NT2/D1 (cell line): ENCODE data around the gene IRAK2.

Source experiments
- DNase-seq: peaks from one replicate; pipeline ENCODE4 v3.0.0-alpha.2; 2011; ENCODE audit warnings: low read depth, low spot score
- H3K27me3 ChIP-seq: 2 replicates; pipeline ENCODE4 v1.6.0; 2011; ENCODE audit warnings: mild to moderate bottlenecking; ENCODE audit not compliant: insufficient read length, insufficient read depth
- H3K36me3 ChIP-seq: 2 replicates; pipeline ENCODE4 v1.6.1; 2011; ENCODE audit warnings: mild to moderate bottlenecking, low read length, mixed read lengths; ENCODE audit not compliant: insufficient read depth, insufficient read length
- H3K4me1 ChIP-seq: 2 replicates; pipeline ENCODE4 v1.5.1; 2011; ENCODE audit not compliant: insufficient read depth, insufficient read length
- H3K4me3 ChIP-seq: 2 replicates; pipeline ENCODE4 v1.5.1; 2011; ENCODE audit warnings: low read depth; ENCODE audit not compliant: insufficient read length
- H3K9ac ChIP-seq: 2 replicates; pipeline ENCODE4 v1.6.0; 2011; ENCODE audit warnings: low read depth; ENCODE audit not compliant: insufficient read length
- H3K9me3 ChIP-seq: 2 replicates; pipeline ENCODE4 v1.5.1; 2011; ENCODE audit warnings: mild to moderate bottlenecking, low read length; ENCODE audit not compliant: insufficient read depth
- SUZ12 ChIP-seq: IDR thresholded peaks from 2 replicates; pipeline ENCODE4 v1.6.1; 2011; ENCODE audit not compliant: insufficient read length, insufficient read depth; ENCODE audit errors: extremely low read depth
- YY1 ChIP-seq: IDR thresholded peaks from 2 replicates; pipeline ENCODE4 v1.6.1; 2011; ENCODE audit not compliant: insufficient read length, insufficient read depth
- ZNF274 ChIP-seq: IDR thresholded peaks from 2 replicates; pipeline ENCODE4 v1.6.1; 2011; ENCODE audit warnings: mild to moderate bottlenecking, low read depth, low read length

The IRAK2 gene

GRCh38 chr3:10187290-10187876 is 22.7 kb downstream of the IRAK2 start:
- TF ChIP-seq SUZ12: no peak
- TF ChIP-seq ZNF274: no peak
- TF ChIP-seq YY1: no peak
- H3K9me3 ChIP-seq: no peaks in the 10 kb centered on the region
- peaks cover 2% of the 10 kb centered on the region for H3K4me1 ChIP-seq
- no peaks in the 10 kb centered on the region for H3K27me3 ChIP-seq
- H3K4me3 ChIP-seq: no peak overlapping the region
- H3K36me3 ChIP-seq: no peaks in the 10 kb centered on the region
- no peak for DNase-seq
- H3K9ac ChIP-seq: no peak overlapping the region

- Histone ChIP-seq H3K4me3 (no peak overlapping the region), H3K36me3 (no peaks in the 10 kb centered on the region), H3K4me1 (peaks cover 2% of the 10 kb centered on the region), H3K9ac (no peak overlapping the region), H3K27me3 (no peaks in the 10 kb centered on the region), H3K9me3 (no peaks in the 10 kb centered on the region)
- no peak for TF ChIP-seq ZNF274
- TF ChIP-seq YY1: no peak
- no peak for TF ChIP-seq SUZ12
- DNase-seq: no peak
Observed at GRCh38 chr3:10187944-10188343, 23.2 kb downstream of the IRAK2 start.

GRCh38 chr3:10188804-10189556 is 24.3 kb downstream of the IRAK2 start:
- no peak overlapping the region for H3K9ac ChIP-seq
- no peaks in the 10 kb centered on the region for H3K9me3 ChIP-seq
- no peaks in the 10 kb centered on the region for H3K36me3 ChIP-seq
- DNase-seq: no peak
- H3K4me3 ChIP-seq: no peak overlapping the region
- peaks cover 2% of the 10 kb centered on the region for H3K4me1 ChIP-seq
- TF ChIP-seq SUZ12 (no peak), ZNF274 (no peak), YY1 (no peak)
- H3K27me3 ChIP-seq: no peaks in the 10 kb centered on the region

- no peak for TF ChIP-seq SUZ12
- TF ChIP-seq ZNF274: no peak
- TF ChIP-seq YY1: no peak
- no peak for DNase-seq
- Histone ChIP-seq H3K27me3 (no peaks in the 10 kb centered on the region), H3K4me1 (peaks cover 2% of the 10 kb centered on the region), H3K9ac (no peak overlapping the region), H3K9me3 (no peaks in the 10 kb centered on the region), H3K4me3 (no peak overlapping the region), H3K36me3 (no peaks in the 10 kb centered on the region)
Observed at GRCh38 chr3:10189557-10190354, 25.0 kb downstream of the IRAK2 start.

- Histone ChIP-seq H3K9ac (no peak overlapping the region), H3K4me1 (peaks cover 6% of the 10 kb centered on the region), H3K4me3 (no peak overlapping the region), H3K9me3 (no peaks in the 10 kb centered on the region), H3K36me3 (no peaks in the 10 kb centered on the region), H3K27me3 (no peaks in the 10 kb centered on the region)
- peak; percentile 30 for DNase-seq
- TF ChIP-seq ZNF274 (no peak), SUZ12 (no peak), YY1 (no peak)
Observed at GRCh38 chr3:10192953-10193691, 28.4 kb downstream of the IRAK2 start.

- DNase-seq: no peak
- no peak overlapping the region for H3K9ac ChIP-seq
- TF ChIP-seq ZNF274 (no peak), SUZ12 (no peak)
- H3K4me3 ChIP-seq: no peak overlapping the region
- H3K9me3 ChIP-seq: no peaks in the 10 kb centered on the region
- no peaks in the 10 kb centered on the region for H3K27me3 ChIP-seq
- no peaks in the 10 kb centered on the region for H3K36me3 ChIP-seq
- peaks cover 9% of the 10 kb centered on the region for H3K4me1 ChIP-seq
Observed at GRCh38 chr3:10193692-10194327, 29.1 kb downstream of the IRAK2 start.
